ENCODE data around the gene TICAM1.
"Not testable (repeated sequence)": the region's sequence is repeated elsewhere in the genome, so short reads cannot be mapped to it uniquely, and the experiment has no call there.

The TICAM1 gene

GRCh38 chr19:4803736-4804695 lies 27.5 kb downstream of the TICAM1 start:
- peak; percentile 51 for DNase-seq

GRCh38 chr19:4802711-4803110 lies 28.8 kb downstream of the TICAM1 start:
- DNase-seq, result no peak

DNA sequence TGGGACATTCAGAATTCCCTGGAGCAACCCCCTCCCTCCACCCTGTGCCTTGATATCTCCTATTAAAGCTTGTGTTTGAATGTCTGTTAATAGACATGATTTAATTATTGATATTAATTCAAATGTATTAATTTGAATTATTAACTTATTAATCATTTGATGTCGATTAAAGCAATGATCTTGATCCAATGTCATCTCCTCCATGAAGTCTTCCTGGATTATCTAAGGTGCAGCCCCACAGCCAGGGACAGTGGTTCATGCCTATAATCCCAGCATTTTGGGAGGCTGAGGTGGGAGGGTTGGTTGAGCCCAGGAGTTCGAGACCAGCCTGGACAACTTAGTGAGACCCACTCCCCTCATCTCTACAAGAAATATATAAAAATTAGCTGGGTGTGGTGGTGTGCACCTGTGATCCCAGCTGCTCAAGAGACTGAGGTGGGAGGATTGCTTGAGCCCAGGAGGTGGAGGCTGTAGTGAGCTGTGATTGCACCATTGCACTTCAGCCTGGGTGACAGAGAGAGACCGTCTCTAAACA lies 30.4 kb downstream of the TICAM1 start:
- DNase-seq, result no peak

- DNase-seq, result no peak
Measured at GRCh38 chr19:4800591-4801081, 30.9 kb downstream of the TICAM1 start.

GRCh38 chr19:4795400-4795799 lies 36.1 kb downstream of the TICAM1 start:
- DNase-seq, result no peak

- DNase-seq, result no peak
Measured at GRCh38 chr19:4794971-4795370, 36.5 kb downstream of the TICAM1 start.

DNA sequence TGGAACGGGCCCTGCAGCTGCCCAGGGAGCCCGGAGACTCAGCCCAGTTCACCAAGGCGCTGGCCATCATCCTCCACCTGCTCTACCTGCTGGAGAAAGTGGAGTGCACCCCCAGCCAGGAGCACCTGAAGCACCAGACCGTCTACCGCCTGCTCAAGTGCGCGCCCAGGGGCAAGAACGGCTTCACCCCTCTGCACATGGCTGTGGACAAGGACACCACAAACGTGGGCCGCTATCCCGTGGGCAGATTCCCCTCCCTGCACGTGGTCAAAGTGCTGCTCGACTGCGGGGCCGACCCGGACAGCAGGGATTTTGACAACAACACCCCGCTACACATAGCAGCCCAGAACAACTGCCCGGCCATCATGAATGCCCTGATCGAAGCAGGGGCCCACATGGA lies 38.2 kb downstream of the TICAM1 start:
- not testable (repeated sequence) for DNase-seq

DNA sequence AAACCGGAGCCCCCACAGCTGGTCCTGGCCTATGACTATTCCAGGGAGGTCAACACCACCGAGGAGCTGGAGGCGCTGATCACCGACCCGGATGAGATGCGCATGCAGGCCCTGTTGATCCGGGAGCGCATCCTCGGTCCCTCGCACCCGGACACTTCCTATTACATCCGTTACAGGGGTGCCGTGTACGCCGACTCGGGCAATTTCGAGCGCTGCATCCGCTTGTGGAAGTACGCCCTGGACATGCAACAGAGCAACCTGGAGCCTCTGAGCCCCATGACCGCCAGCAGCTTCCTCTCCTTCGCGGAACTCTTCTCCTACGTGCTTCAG lies 38.7 kb downstream of the TICAM1 start:
- not testable (repeated sequence) for DNase-seq

DNA sequence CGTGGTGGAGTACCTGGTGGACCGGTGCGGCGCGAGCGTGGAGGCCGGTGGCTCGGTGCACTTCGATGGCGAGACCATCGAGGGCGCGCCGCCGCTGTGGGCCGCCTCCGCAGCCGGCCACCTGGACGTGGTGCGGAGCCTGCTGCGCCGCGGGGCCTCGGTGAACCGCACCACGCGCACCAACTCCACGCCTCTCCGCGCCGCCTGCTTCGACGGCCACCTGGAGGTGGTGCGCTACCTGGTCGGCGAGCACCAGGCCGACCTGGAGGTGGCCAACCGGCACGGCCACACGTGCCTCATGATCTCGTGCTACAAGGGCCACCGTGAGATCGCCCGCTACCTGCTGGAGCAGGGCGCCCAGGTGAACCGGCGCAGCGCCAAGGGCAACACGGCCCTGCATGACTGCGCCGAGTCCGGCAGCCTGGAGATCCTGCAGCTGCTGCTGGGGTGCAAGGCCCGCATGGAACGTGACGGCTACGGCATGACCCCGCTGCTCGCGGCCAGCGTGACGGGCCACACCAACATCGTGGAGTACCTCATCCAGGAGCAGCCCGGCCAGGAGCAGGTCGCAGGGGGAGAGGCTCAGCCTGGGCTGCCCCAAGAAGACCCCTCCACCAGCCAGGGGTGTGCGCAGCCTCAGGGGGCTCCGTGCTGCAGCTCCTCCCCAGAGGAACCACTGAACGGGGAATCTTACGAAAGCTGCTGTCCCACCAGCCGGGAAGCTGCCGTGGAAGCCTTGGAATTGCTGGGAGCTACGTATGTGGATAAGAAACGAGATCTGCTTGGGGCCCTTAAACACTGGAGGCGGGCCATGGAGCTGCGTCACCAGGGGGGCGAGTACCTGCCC lies 39.3 kb downstream of the TICAM1 start:
- DNase-seq, result not testable (repeated sequence)

DNA sequence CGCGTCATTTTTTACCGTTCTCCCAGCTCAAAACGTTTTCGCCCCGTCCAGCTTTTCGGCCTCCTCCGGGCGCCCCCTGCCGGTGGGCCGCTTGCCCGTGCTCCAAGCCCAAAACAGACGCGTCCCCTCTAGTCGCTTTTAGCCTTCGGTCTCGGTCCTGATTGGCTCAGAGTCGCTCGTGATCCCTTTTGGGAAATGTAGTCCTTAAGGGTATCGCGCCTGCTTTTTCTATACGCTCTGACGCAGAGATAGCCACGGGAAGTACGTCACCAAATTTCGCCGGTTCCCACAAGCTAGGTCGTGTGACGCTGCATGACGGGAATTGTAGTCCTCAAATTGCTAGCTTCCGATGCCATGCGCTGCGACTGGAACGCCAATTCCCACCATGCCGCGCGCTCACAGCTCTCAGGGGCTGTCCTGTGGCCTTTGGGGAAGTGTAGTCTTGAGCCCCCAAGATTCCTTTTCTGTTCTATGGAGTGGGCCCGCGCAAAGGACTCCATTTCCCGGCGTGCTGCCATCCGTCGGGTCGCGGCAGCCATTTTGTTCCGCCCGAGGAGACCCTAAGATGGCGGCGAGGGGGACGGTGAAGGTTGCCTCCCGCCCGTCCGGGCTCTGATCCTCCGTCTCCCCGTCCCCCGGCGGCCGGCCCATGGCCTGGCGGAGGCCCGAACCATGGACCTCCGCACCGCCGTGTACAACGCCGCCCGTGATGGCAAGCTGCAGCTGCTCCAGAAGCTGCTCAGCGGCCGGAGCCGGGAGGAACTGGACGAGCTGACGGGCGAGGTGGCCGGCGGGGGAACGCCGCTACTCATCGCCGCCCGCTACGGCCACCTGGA lies 40.1 kb downstream of the TICAM1 start, which contains the start of gene FEM1A:
Gene FEM1A (plus strand): TSS at position 552 of the 836 bp plus-strand sequence. CDS start 121 bp downstream, at position 673.
- DNase-seq, result peak; percentile 96

GRCh38 chr19:4786412-4787016 lies 45.0 kb downstream of the TICAM1 start:
- not testable (repeated sequence) for DNase-seq

DNA sequence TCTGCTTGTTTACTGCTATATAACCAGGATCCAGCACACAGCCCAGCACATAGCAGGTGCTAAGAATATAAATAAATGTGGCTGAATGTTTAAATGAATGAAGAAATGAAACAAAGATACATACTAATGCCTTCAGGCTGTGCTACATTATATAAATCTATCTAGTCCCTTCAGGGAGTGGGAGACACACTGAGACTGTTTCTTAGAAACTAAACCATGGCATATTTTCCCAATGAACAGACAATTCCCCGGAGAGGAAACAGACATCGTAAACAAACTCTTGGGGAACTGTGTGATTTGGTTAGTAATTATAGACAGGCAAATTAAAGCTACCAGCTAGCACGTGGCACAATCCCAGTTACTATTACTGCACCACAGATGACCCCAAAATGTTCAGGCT lies 49.7 kb downstream of the TICAM1 start:
- DNase-seq, result no peak

GRCh38 chr19:4780860-4781259 lies 50.7 kb downstream of the TICAM1 start:
- DNase-seq, result no peak

- DNase-seq, result not testable (repeated sequence)
Measured at GRCh38 chr19:4778124-4778523, 53.4 kb downstream of the TICAM1 start.

- no peak for DNase-seq
Measured at GRCh38 chr19:4776436-4777211, 54.9 kb downstream of the TICAM1 start.

- DNase-seq, result no peak
Measured at GRCh38 chr19:4775627-4776152, 55.8 kb downstream of the TICAM1 start.

DNA sequence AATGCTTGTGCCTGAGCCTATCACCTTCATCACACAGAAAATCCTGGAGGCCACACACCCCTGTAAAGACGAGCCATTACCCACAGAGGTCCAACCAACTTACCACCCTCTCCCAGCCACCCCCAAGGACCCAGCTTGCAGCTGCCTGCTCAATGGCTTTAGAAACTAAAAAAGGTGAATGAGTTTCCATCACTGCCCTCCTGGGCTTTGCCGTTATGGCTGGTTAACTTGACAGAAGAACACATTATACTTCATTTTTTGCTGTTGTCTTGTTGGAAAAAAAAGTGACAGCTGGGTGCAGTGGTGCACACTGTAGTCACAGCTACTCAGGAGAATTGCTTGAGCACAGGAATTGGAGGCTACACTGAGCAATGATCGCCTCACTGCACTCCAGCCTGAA lies 57.4 kb downstream of the TICAM1 start:
- DNase-seq, result no peak

GRCh38 chr19:4773047-4773640 lies 58.4 kb downstream of the TICAM1 start:
- DNase-seq, result no peak

- DNase-seq, result no peak
Measured at GRCh38 chr19:4772566-4772965, 58.9 kb downstream of the TICAM1 start.
